Naive thymus-derived CD4-positive, alpha-beta T cell (primary cell): ENCODE measurements around the gene DLD. TPM values are rescaled to one million over a fixed set of nuclear protein-coding genes. Genes with fewer than 3 reads are reported as not detected.
"Not testable (repeated sequence)": the region's sequence is repeated elsewhere in the genome, so short reads cannot be mapped to it uniquely, and the experiment has no call there.

Source experiments
- ATAC-seq: fragments of 150-1000 bp; cut with Tn5 transposase; 2 replicates; pipeline ENCODE4 v1.10.0; 2021; ENCODE audit warnings: mild to moderate bottlenecking, moderate library complexity
- CTCF ChIA-PET: fragments of 350-600 bp; sonication (Branson Sonifier 250); formaldehyde crosslinking; loops from one replicate; lab custom pipeline; 2021; ENCODE audit warnings: antibody characterized with exemption; lab: Charles Lee
- POLR2A ChIA-PET: fragments of 350-600 bp; sonication (Branson Sonifier 250); formaldehyde crosslinking; loops from one replicate; lab custom pipeline; 2021; ENCODE audit warnings: antibody characterized with exemption, inconsistent platforms; lab: Charles Lee
- DNase-seq, 9 donors: peaks; one replicate each; pipeline versions ENCODE4 v3.0.0 to v3.0.0-alpha.2; 2020 to 2022; ENCODE audit warnings: mixed read lengths in 1 of 9
- H3K27ac ChIP-seq: one replicate; pipeline ENCODE4 v1.7.0; 2013; ENCODE audit warnings: mild to moderate bottlenecking, low read depth, low read length, moderate library complexity
- H3K27me3 ChIP-seq, 2 donors: one replicate each; pipeline ENCODE4 v1.7.0; 2013; ENCODE audit warnings: low read length in 2 of 2, mild to moderate bottlenecking in 2 of 2, moderate library complexity in 2 of 2; ENCODE audit not compliant: control insufficient read depth in 2 of 2, insufficient read depth in 2 of 2
- H3K36me3 ChIP-seq, 3 experiments: 1 replicate in 2 of 3; 2 replicates in 1 of 3; pipeline ENCODE4 v1.7.0; 2013; ENCODE audit warnings: low read length in 3 of 3, mild to moderate bottlenecking in 3 of 3, moderate library complexity in 1 of 3; ENCODE audit not compliant: insufficient read depth in 3 of 3, control insufficient read depth in 2 of 3
- H3K4me1 ChIP-seq, 2 donors: one replicate each; pipeline ENCODE4 v1.7.0; 2013; ENCODE audit warnings: low read length in 2 of 2, mild to moderate bottlenecking in 2 of 2, moderate library complexity in 1 of 2; ENCODE audit not compliant: control insufficient read depth in 2 of 2, insufficient read depth in 2 of 2
- H3K4me3 ChIP-seq: 2 replicates; pipeline ENCODE4 v1.7.0; 2013; ENCODE audit warnings: mild to moderate bottlenecking, low read length
- H3K9me3 ChIP-seq, 3 experiments: 1 replicate in 2 of 3; 2 replicates in 1 of 3; pipeline ENCODE4 v1.7.0; 2013; ENCODE audit warnings: low read length in 3 of 3; ENCODE audit not compliant: control insufficient read depth in 2 of 3
- H3K27ac Mint-ChIP-seq, 9 donors: one replicate each; pipeline ENCODE4 v1.8.0; 2020 to 2022; ENCODE audit warnings: mixed read lengths in 9 of 9, mild to moderate bottlenecking in 8 of 9, moderate library complexity in 5 of 9, inconsistent platforms in 2 of 9
- H3K27me3 Mint-ChIP-seq, 5 donors: one replicate each; pipeline ENCODE4 v1.8.0; 2021 to 2022; ENCODE audit warnings: mixed read lengths in 5 of 5, mild to moderate bottlenecking in 1 of 5
- H3K36me3 Mint-ChIP-seq, 5 donors: one replicate each; pipeline ENCODE4 v1.8.0; 2020 to 2022; ENCODE audit warnings: mixed read lengths in 5 of 5, mild to moderate bottlenecking in 3 of 5, inconsistent platforms in 1 of 5
- H3K4me1 Mint-ChIP-seq, 7 donors: one replicate each; pipeline ENCODE4 v1.8.0; 2020 to 2022; ENCODE audit warnings: mixed read lengths in 7 of 7, mild to moderate bottlenecking in 3 of 7, inconsistent platforms in 1 of 7
- H3K4me3 Mint-ChIP-seq, 10 donors: one replicate each; pipeline ENCODE4 v1.8.0; 2020 to 2022; ENCODE audit warnings: mild to moderate bottlenecking in 10 of 10, mixed read lengths in 10 of 10, moderate library complexity in 6 of 10, inconsistent platforms in 2 of 10
- H3K9me3 Mint-ChIP-seq, 11 donors: one replicate each; pipeline ENCODE4 v1.8.0; 2020 to 2022; ENCODE audit warnings: mixed read lengths in 11 of 11, mild to moderate bottlenecking in 4 of 11, inconsistent platforms in 1 of 11, moderate library complexity in 1 of 11
- intact Hi-C, 2 donors: fragments of 100-400 bp; cut with micrococcal nuclease; formaldehyde crosslinking; loops; one replicate each; pipeline ENCODE4 v1.15.1; 2023
- polyA plus RNA-seq, 2 donors: library from polyadenylated mRNA; unstranded; fragments of 300-500 nt; fragmentation: Illumina TruSeq; gene quantifications; one replicate each; pipeline ENCODE4 v1.2.3, GENCODE V29; 2021
- total RNA-seq, 6 experiments: library from RNA in 5 of 6; stranded (reverse) in 5 of 6; gene quantifications; 1 replicate in 5 of 6; 2 replicates in 1 of 6; pipeline ENCODE4 v1.2.3 and lab custom pipeline; 2021 to 2026

DLD gene
- total and polyA plus RNA-seq, 7 experiments from 2014 or later, result 44.5 to 72.4 (median 53.7) TPM

DNA sequence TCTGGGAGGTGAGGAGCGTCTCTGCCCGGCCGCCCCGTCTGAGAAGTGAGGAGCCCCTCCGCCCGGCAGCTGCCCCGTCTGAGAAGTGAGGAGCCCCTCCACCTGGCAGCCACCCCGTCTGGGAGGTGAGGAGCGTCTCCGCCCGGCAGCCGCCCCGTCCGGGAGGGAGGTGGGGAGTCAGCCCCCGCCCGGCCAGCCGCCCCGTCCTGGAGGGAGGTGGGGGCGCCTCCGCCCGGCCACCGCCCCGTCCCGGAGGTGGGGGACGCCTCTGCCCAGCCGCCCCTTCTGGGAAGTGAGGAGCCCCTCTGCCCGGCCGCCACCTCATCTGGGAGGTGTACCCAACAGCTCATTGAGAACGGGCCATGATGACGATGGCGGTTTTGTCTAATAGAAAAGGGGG, 42.8 kb upstream of the DLD start:
- H3K27me3 ChIP-seq, ATAC-seq, H3K4me1 ChIP-seq, H3K27ac ChIP-seq, H3K4me3 Mint-ChIP-seq, POLR2A ChIA-PET, intact Hi-C loops, DNase-seq, H3K9me3 ChIP-seq, H3K27ac Mint-ChIP-seq, H3K4me1 Mint-ChIP-seq, H3K9me3 Mint-ChIP-seq, H3K36me3 ChIP-seq, CTCF ChIA-PET, H3K4me3 ChIP-seq, H3K27me3 Mint-ChIP-seq, H3K36me3 Mint-ChIP-seq: not testable (repeated sequence)

DNA sequence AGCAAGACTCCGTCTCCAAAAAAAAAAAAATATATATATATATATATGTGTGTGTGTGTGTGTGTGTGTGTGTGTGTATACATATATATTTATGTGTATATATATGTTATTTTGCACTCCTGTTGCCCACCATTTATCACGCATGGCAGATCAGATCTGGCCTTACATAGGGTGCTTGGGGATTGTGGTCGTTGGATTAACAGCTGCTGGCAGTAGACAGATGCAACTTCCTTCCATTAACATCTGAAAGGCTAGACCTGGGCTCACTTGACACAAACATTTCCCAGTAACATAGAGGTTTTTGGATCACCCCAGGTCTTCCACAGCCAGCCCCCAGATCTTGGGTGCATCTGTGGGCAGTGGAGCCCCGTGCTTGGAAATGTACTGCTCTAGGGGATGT, 40.8 kb upstream of the DLD start:
- intact Hi-C loops, result no loop called here
- Mint-ChIP-seq H3K27me3 (peaks cover 0 to 6% (median 0%) of the 10 kb centered on the region in 5 donors), H3K4me3 (no peak overlapping the region), H3K27ac (no peak overlapping the region), H3K36me3 (peaks cover 0 to 4% (median 0%) of the 10 kb centered on the region in 5 donors), H3K4me1 (peaks cover 0 to 5% (median 2%) of the 10 kb centered on the region in 7 donors), H3K9me3 (peaks cover 0 to 5% (median 0%) of the 10 kb centered on the region in 11 donors)
- DNase-seq (no peak), ATAC-seq (no peak)
- Histone ChIP-seq H3K36me3 (no peaks in the 10 kb centered on the region), H3K9me3 (no peaks in the 10 kb centered on the region), H3K4me1 (peaks cover 0 to 5% of the 10 kb centered on the region in 2 donors), H3K4me3 (no peak overlapping the region), H3K27ac (no peak overlapping the region), H3K27me3 (no peaks in the 10 kb centered on the region)
- CTCF ChIA-PET, result no interaction called here
- POLR2A ChIA-PET, result interaction anchor here (0.7 kb wide), 2 partner anchors 13 to 169 kb away, joined by 3 read pairs; no protein-coding TSS in a partner anchor

DNA sequence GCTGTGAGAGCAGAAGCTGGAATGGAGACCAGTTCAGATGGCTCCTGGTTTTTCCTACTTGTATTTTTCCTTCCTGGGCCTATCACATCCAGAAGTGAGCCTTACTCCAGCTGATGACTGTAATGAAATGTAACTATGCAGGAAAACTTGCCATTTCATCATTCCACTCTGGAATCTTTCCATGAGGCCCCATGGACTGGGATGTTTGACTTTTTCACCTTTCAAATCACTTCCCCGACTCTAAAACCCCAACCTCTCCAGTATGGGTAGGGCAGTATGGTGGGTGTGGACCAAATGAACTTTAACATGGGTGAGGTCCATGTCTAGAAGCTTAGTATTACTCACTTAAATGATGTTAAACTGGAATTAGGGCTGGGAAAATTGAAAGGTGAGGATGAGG, 40.3 kb upstream of the DLD start:
- Histone ChIP-seq H3K4me3 (no peak overlapping the region), H3K4me1 (peaks cover 0 to 8% of the 10 kb centered on the region in 2 donors), H3K9me3 (no peaks in the 10 kb centered on the region), H3K27me3 (no peaks in the 10 kb centered on the region), H3K36me3 (no peaks in the 10 kb centered on the region), H3K27ac (no peak overlapping the region)
- no peak for DNase-seq
- CTCF ChIA-PET, result no interaction called here
- Mint-ChIP-seq H3K9me3 (peaks cover 0 to 5% (median 0%) of the 10 kb centered on the region in 11 donors), H3K4me1 (peaks cover 0 to 6% (median 3%) of the 10 kb centered on the region in 7 donors), H3K4me3 (no peak overlapping the region), H3K27ac (no peak overlapping the region), H3K36me3 (peaks cover 0 to 6% (median 0%) of the 10 kb centered on the region in 5 donors), H3K27me3 (peaks cover 0 to 6% (median 0%) of the 10 kb centered on the region in 5 donors)
- POLR2A ChIA-PET, result interaction anchor here (0.7 kb wide), 1 partner anchor 169 kb away, joined by 3 read pairs; no protein-coding TSS in a partner anchor
- no peak for ATAC-seq
- intact Hi-C loops, result no loop called here

GRCh38 chr7:107854454-107854853, 36.5 kb upstream of the DLD start:
- Histone ChIP-seq H3K27ac (no peak overlapping the region), H3K36me3 (no peaks in the 10 kb centered on the region), H3K9me3 (no peaks in the 10 kb centered on the region), H3K27me3 (no peaks in the 10 kb centered on the region), H3K4me3 (no peak overlapping the region), H3K4me1 (peaks cover 20 to 33% of the 10 kb centered on the region in 2 donors)
- peaks cover 0 to 2% (median 0%) of the 10 kb centered on the region in 5 donors for H3K27me3 Mint-ChIP-seq
- peaks cover 18 to 38% (median 30%) of the 10 kb centered on the region in 7 donors for H3K4me1 Mint-ChIP-seq
- H3K36me3 Mint-ChIP-seq, result peaks cover 0 to 11% (median 0%) of the 10 kb centered on the region in 5 donors
- peaks cover 0 to 3% (median 0%) of the 10 kb centered on the region in 11 donors for H3K9me3 Mint-ChIP-seq
- CTCF ChIA-PET, result no interaction called here
- ATAC-seq (no peak), DNase-seq (no peak)
- peak overlapping the region in 1 of 9 donors; percentile 37 for H3K27ac Mint-ChIP-seq
- POLR2A ChIA-PET, result interaction anchor here (1.2 kb wide), 1 partner anchor 14 kb away, joined by 7 read pairs; no protein-coding TSS in a partner anchor
- intact Hi-C loops, result no loop called here
- no peak overlapping the region for H3K4me3 Mint-ChIP-seq

DNA sequence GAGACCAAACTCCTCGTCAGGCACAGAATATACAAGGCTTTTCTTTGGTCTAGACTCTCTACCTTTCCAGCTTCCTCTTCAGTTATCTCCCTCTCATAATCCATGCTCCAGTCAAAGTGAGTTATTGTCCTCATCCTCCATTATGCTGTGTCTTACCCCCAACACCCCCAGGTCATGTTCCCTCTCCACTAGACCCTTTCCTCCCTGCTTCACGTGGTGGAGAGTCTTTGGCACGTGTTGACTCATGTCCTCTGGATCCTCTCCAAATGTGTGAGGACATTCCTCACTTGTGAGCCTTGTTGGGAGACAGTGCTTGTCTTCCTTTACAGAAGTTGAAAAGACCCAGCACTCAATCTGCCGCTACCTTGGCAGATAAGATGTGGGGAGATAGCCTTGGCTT, 36.0 kb upstream of the DLD start:
- Histone ChIP-seq H3K4me1 (peaks cover 20 to 33% of the 10 kb centered on the region in 2 donors), H3K36me3 (no peaks in the 10 kb centered on the region), H3K27ac (no peak overlapping the region), H3K4me3 (no peak overlapping the region), H3K27me3 (no peaks in the 10 kb centered on the region), H3K9me3 (no peaks in the 10 kb centered on the region)
- Mint-ChIP-seq H3K36me3 (peaks cover 0 to 11% (median 0%) of the 10 kb centered on the region in 5 donors), H3K9me3 (peaks cover 0 to 3% (median 0%) of the 10 kb centered on the region in 11 donors), H3K27me3 (peaks cover 0 to 2% (median 0%) of the 10 kb centered on the region in 5 donors), H3K27ac (peak overlapping the region in 3 of 9 donors; percentile 2 to 37 (median 11)), H3K4me1 (peaks cover 18 to 41% (median 34%) of the 10 kb centered on the region in 7 donors), H3K4me3 (no peak overlapping the region)
- ChIA-PET CTCF (no interaction called here), POLR2A (interaction anchor here (1.2 kb wide), 1 partner anchor 14 kb away, joined by 7 read pairs; no protein-coding TSS in a partner anchor)
- DNase-seq, result no peak
- intact Hi-C loops, result no loop called here
- no peak for ATAC-seq

DNA sequence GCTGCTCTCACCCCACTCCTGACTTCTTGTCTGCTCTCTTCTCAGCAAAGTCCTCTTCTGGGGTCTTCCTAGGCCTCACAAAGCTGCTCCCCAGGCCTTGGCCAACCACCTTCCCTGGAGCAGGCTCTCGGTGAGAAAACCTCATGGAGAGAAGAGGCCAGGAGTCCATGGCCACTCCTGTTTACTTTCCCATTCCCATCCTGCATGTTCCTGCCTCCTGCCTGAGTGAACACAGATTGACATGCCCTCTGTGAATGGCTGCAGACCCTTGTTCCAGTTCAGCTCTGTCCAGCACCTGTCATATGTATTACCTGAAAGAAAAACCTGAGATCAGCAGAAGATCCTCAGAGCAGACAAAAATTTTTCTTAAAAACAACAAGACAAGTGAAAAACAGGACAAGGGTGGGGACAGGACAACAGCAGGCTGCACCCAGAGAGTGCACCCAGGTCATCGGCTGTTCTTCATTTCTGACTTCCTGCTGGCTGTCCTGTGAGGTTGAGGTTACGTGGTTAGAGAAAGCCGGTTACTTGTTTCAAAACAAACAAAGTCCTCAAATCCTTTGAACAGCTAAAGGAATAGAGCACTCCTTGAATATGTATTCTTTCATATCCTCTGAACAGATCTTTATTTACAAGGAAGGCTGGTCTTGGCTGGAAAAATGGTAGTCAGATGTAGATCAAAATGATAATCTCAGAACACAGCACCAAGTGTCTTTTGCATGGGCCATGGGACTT, 34.0 kb upstream of the DLD start:
- no peaks in the 10 kb centered on the region for H3K36me3 ChIP-seq
- no peaks in the 10 kb centered on the region for H3K9me3 ChIP-seq
- DNase-seq, result peak in 5 of 9 donors; percentile 24 to 41 (median 33)
- H3K36me3 Mint-ChIP-seq, result peaks cover 0 to 11% (median 0%) of the 10 kb centered on the region in 5 donors
- H3K27me3 Mint-ChIP-seq, result peaks cover 0 to under 1% (median 0%) of the 10 kb centered on the region in 5 donors
- H3K27me3 ChIP-seq, result no peaks in the 10 kb centered on the region
- peak overlapping the region; percentile 19 for H3K27ac ChIP-seq
- H3K9me3 Mint-ChIP-seq, result peaks cover 0 to 3% (median 0%) of the 10 kb centered on the region in 11 donors
- POLR2A ChIA-PET, result interaction anchor here (1.1 to 2.3 kb wide), 5 partner anchors 12 to 114 kb away, joined by 3 to 13 read pairs (median 3); partner anchors contain the start of genes CBLL1 and DLD
- peak overlapping the region; percentile 71 to 91 (median 84) for H3K27ac Mint-ChIP-seq
- CTCF ChIA-PET, result interaction anchor here (1.0 kb wide), 1 partner anchor 18 kb away, joined by 3 read pairs; no protein-coding TSS in a partner anchor
- peak overlapping the region; percentile 13 for H3K4me3 ChIP-seq
- peak; percentile 68 for ATAC-seq
- intact Hi-C loops, result no loop called here
- peaks cover 20 to 33% of the 10 kb centered on the region in 2 donors for H3K4me1 ChIP-seq
- peak overlapping the region; percentile 25 to 74 (median 56) for H3K4me3 Mint-ChIP-seq
- peaks cover 21 to 48% (median 38%) of the 10 kb centered on the region in 7 donors for H3K4me1 Mint-ChIP-seq
